HG03571 (cell line): Measurements from ENCODE around the gene KCP.

ENCODE experiments used
- ATAC-seq: cut with Tn5 transposase; IDR thresholded peaks from one replicate; pipeline ENCODE4 v1.9.1; 2021; ENCODE audit not compliant: unreplicated experiment

The KCP gene

GRCh38 chr7:128842674-128843641 is 67.6 kb downstream of the KCP start:
- ATAC-seq = no peak

GRCh38 chr7:128841921-128842673 is 68.4 kb downstream of the KCP start:
- ATAC-seq = no peak

- no peak for ATAC-seq
These were observed 69.3 kb downstream of the KCP start for GRCh38 chr7:128841171-128841690.

GRCh38 chr7:128840326-128841170 is 70.0 kb downstream of the KCP start:
- ATAC-seq = no peak

GRCh38 chr7:128839751-128840177 is 70.7 kb downstream of the KCP start:
- no peak for ATAC-seq

- no peak for ATAC-seq
These were observed 71.4 kb downstream of the KCP start for GRCh38 chr7:128838981-128839731.

GRCh38 chr7:128838109-128838779 is 72.3 kb downstream of the KCP start:
- no peak for ATAC-seq

GRCh38 chr7:128837521-128837921 is 73.0 kb downstream of the KCP start:
- ATAC-seq = no peak

GRCh38 chr7:128836729-128837348 is 73.7 kb downstream of the KCP start:
- ATAC-seq = no peak

GRCh38 chr7:128835790-128836641 is 74.5 kb downstream of the KCP start:
- ATAC-seq = no peak

- no peak for ATAC-seq
These were observed 75.2 kb downstream of the KCP start for GRCh38 chr7:128835231-128835751.

GRCh38 chr7:128833946-128834325 is 76.6 kb downstream of the KCP start:
- ATAC-seq = no peak

GRCh38 chr7:128833148-128833945 is 77.2 kb downstream of the KCP start:
- ATAC-seq = no peak

- no peak for ATAC-seq
These were observed 77.7 kb downstream of the KCP start for GRCh38 chr7:128832880-128833147.

GRCh38 chr7:128831994-128832879 is 78.3 kb downstream of the KCP start:
- no peak for ATAC-seq

GRCh38 chr7:128831178-128831993 is 79.1 kb downstream of the KCP start:
- ATAC-seq = no peak
